Measurements from ENCODE around the gene CCAR1. TPM values are rescaled to one million over a fixed set of nuclear protein-coding genes. Genes with fewer than 3 reads are reported as not detected.

CCAR1 gene
- total RNA-seq, 1 donor from 2014 or later, result 124 TPM

- no peak for TF ChIP-seq CTCF (IDR thresholded peaks at IDR 0.05; ENCODE audit: unreplicated experiment)
- no peaks in the 10 kb centered on the region for H3K9me3 Mint-ChIP-seq
- H3K36me3 Mint-ChIP-seq, result no peaks in the 10 kb centered on the region
- peaks cover 2% of the 10 kb centered on the region for H3K27me3 Mint-ChIP-seq (ENCODE audit: low read depth)
- no peak for DNase-seq (ENCODE audit: low spot score in 2 of 2, unreplicated experiment in 2 of 2)
- no peaks in the 10 kb centered on the region for H3K4me1 Mint-ChIP-seq
- H3K27ac Mint-ChIP-seq, result no peak overlapping the region
- H3K4me3 Mint-ChIP-seq, result peak overlapping the region; percentile 52
These were observed 107.8 kb downstream of the CCAR1 start for GRCh38 chr10:68828833-68829232.

GRCh38 chr10:68829521-68829920, 108.5 kb downstream of the CCAR1 start:
- no peak for DNase-seq (ENCODE audit: low spot score in 2 of 2, unreplicated experiment in 2 of 2)
- H3K36me3 Mint-ChIP-seq, result no peaks in the 10 kb centered on the region
- H3K27ac Mint-ChIP-seq, result no peak overlapping the region
- H3K4me3 Mint-ChIP-seq, result no peak overlapping the region
- peaks cover 2% of the 10 kb centered on the region for H3K27me3 Mint-ChIP-seq (ENCODE audit: low read depth)
- no peaks in the 10 kb centered on the region for H3K4me1 Mint-ChIP-seq
- TF ChIP-seq CTCF (IDR thresholded peaks at IDR 0.05; ENCODE audit: unreplicated experiment), result no peak
- no peaks in the 10 kb centered on the region for H3K9me3 Mint-ChIP-seq

- Mint-ChIP-seq H3K4me1 (no peaks in the 10 kb centered on the region), H3K9me3 (no peaks in the 10 kb centered on the region), H3K27me3 (ENCODE audit: low read depth) (peaks cover 2% of the 10 kb centered on the region), H3K4me3 (no peak overlapping the region), H3K27ac (no peak overlapping the region), H3K36me3 (no peaks in the 10 kb centered on the region)
- TF ChIP-seq CTCF (IDR thresholded peaks at IDR 0.05; ENCODE audit: unreplicated experiment), result no peak
- no peak for DNase-seq (ENCODE audit: low spot score in 2 of 2, unreplicated experiment in 2 of 2)
These were observed 108.9 kb downstream of the CCAR1 start for GRCh38 chr10:68829952-68830351.

- Mint-ChIP-seq H3K36me3 (no peaks in the 10 kb centered on the region), H3K27ac (no peak overlapping the region), H3K27me3 (ENCODE audit: low read depth) (no peaks in the 10 kb centered on the region), H3K9me3 (no peaks in the 10 kb centered on the region), H3K4me3 (no peak overlapping the region), H3K4me1 (no peaks in the 10 kb centered on the region)
- no peak for TF ChIP-seq CTCF (IDR thresholded peaks at IDR 0.05; ENCODE audit: unreplicated experiment)
- DNase-seq (ENCODE audit: low spot score in 2 of 2, unreplicated experiment in 2 of 2), result no peak
These were observed 111.0 kb downstream of the CCAR1 start for GRCh38 chr10:68831961-68832455.

GRCh38 chr10:68832601-68833000, 111.6 kb downstream of the CCAR1 start:
- no peak for DNase-seq (ENCODE audit: low spot score in 2 of 2, unreplicated experiment in 2 of 2)
- Mint-ChIP-seq H3K4me1 (no peaks in the 10 kb centered on the region), H3K27me3 (ENCODE audit: low read depth) (no peaks in the 10 kb centered on the region), H3K27ac (no peak overlapping the region), H3K4me3 (no peak overlapping the region), H3K36me3 (no peaks in the 10 kb centered on the region), H3K9me3 (no peaks in the 10 kb centered on the region)
- no peak for TF ChIP-seq CTCF (IDR thresholded peaks at IDR 0.05; ENCODE audit: unreplicated experiment)

Measured in mesothelial cell of epicardium (in vitro differentiated cells).